Psoas muscle (tissue), 8 donors: Measurements from ENCODE around the gene RBBP8NL. TPM values are rescaled to one million over a fixed set of nuclear protein-coding genes. Genes with fewer than 3 reads are reported as not detected.

Source experiments
- ATAC-seq, 4 donors: fragments of 200-7000 bp; cut with Tn5 transposase; one replicate each; pipeline ENCODE4 v1.9.1; 2020; ENCODE audit warnings: moderate library complexity in 3 of 4, mild to moderate bottlenecking in 2 of 4
- DNase-seq, 2 donors: peaks; one replicate each; pipeline ENCODE4 v3.0.0-alpha.2; 2020
- H3K27ac ChIP-seq: fragments of 200-600 bp; one replicate; pipeline ENCODE4 v1.8.0; 2022
- H3K27me3 ChIP-seq, 3 donors: fragments of 200-600 bp in 1 of 3; one replicate each; pipeline versions ENCODE4 v1.6.1 to v1.8.0; 2013 to 2022; ENCODE audit warnings: low read length in 2 of 3, mild to moderate bottlenecking in 2 of 3, moderate library complexity in 1 of 3; ENCODE audit not compliant: insufficient read depth in 3 of 3
- H3K36me3 ChIP-seq, 2 donors: fragments of 200-600 bp in 1 of 2; one replicate each; pipeline versions ENCODE4 v1.6.1 to v1.8.0; 2013 to 2022; ENCODE audit warnings: low read depth in 1 of 2, mild to moderate bottlenecking in 1 of 2, moderate library complexity in 1 of 2; ENCODE audit not compliant: insufficient read depth in 1 of 2
- H3K4me1 ChIP-seq: fragments of 200-600 bp; one replicate; pipeline ENCODE4 v1.8.0; 2022
- H3K4me3 ChIP-seq: fragments of 200-600 bp; one replicate; pipeline ENCODE4 v1.8.0; 2022; ENCODE audit warnings: mild to moderate bottlenecking
- H3K9me3 ChIP-seq: fragments of 200-600 bp; one replicate; pipeline ENCODE4 v1.8.0; 2022
- CTCF ChIP-seq: fragments of 200-600 bp; IDR thresholded peaks from one replicate; pipeline ENCODE4 v1.8.0; 2022; ENCODE audit warnings: antibody characterized with exemption
- WGBS, 3 donors: extraction: QIAGEN DNeasy Blood & Tissue Kit; methylation state at CpG; one replicate each; pipeline versions ENCODE4 v1.1.6 to v1.1.7; 2013; 5-methylcytosine and 5-hydroxymethylcytosine counted together
- intact Hi-C, 2 donors: fragments of 100-400 bp; cut with DNase I; formaldehyde crosslinking; loops; one replicate each; pipeline versions ENCODE4 v1.11.0 to v1.14.2; 2022
- polyA plus RNA-seq, 3 donors: library from polyadenylated mRNA; stranded (reverse); fragments of 200-250 nt; gene quantifications; one replicate each; pipeline ENCODE4 v1.2.3, GENCODE V29; 2013
- total RNA-seq, 4 donors: library from RNA; stranded (reverse); fragmentation: NEBNext Ultra II Directional in 2 of 4; extraction: Animal tissue kit (Norgen Biotek cat#: 25700) in 2 of 4; gene quantifications; one replicate each; pipeline versions ENCODE4 v1.2.1 to v1.2.4, GENCODE V29; 2021 to 2023
- donor health status: healthy with polysubstance abuse.
- donor health status: DM: no; HTN: no; CAD: no; lungs with moderate emphysema.
- donor health status: Bipolar disorder and iron deficiency.
- donor health status: healthy.
- donor health status: DM: yes; HTN: yes; CAD: no.
- donor health status: DM: no; HTN: no; CAD: no.
- donor health status: DM: no; HTN: no; CAD: no.
- donor health status: DM: yes; HTN: yes; CAD: no.

RBBP8NL gene
- total and polyA plus RNA-seq, 7 donors = 0.03 to 0.08 TPM; not detected in 5

GRCh38 chr20:62419759-62420158 lies 7.6 kb downstream of the RBBP8NL start:
- TF ChIP-seq CTCF = no peak
- DNase-seq (no peak), ATAC-seq (no peak)
- 75 to 83% (median 83%) methylated on average over 8 to 9 of the region's 9 CpGs for WGBS, 3 donors
- no peak overlapping the region for H3K4me3 ChIP-seq
- H3K9me3 ChIP-seq = no peaks in the 10 kb centered on the region
- no peak overlapping the region for H3K27ac ChIP-seq
- H3K4me1 ChIP-seq = no peaks in the 10 kb centered on the region
- peaks cover 0 to 26% (median 10%) of the 10 kb centered on the region in 3 donors for H3K27me3 ChIP-seq
- intact Hi-C loops = loop anchor here in 1 of 2 donors (10.0 kb wide), 1 partner anchor 195 kb away; no protein-coding TSS in a partner anchor
- no peaks in the 10 kb centered on the region for H3K36me3 ChIP-seq

GRCh38 chr20:62418709-62419487 lies 8.4 kb downstream of the RBBP8NL start:
- H3K27me3 ChIP-seq = peaks cover 0 to 17% (median 7%) of the 10 kb centered on the region in 3 donors
- no peak overlapping the region for H3K4me3 ChIP-seq
- ATAC-seq (no peak), DNase-seq (no peak)
- intact Hi-C loops = loop anchor here in 1 of 2 donors (10.0 kb wide), 1 partner anchor 196 kb away; no protein-coding TSS in a partner anchor
- WGBS, 3 donors = 75 to 82% (median 81%) methylated on average over 19 of the region's 19 CpGs
- no peaks in the 10 kb centered on the region for H3K4me1 ChIP-seq
- H3K36me3 ChIP-seq = no peaks in the 10 kb centered on the region
- H3K9me3 ChIP-seq = no peaks in the 10 kb centered on the region
- H3K27ac ChIP-seq = no peak overlapping the region
- TF ChIP-seq CTCF = no peak

GRCh38 chr20:62417981-62418708 lies 9.2 kb downstream of the RBBP8NL start:
- no peaks in the 10 kb centered on the region for H3K36me3 ChIP-seq
- no peak for DNase-seq
- no peaks in the 10 kb centered on the region for H3K9me3 ChIP-seq
- no peak for TF ChIP-seq CTCF
- no peaks in the 10 kb centered on the region for H3K4me1 ChIP-seq
- no peak overlapping the region for H3K27ac ChIP-seq
- intact Hi-C loops = loop anchor here in 1 of 2 donors (10.0 kb wide), 1 partner anchor 197 kb away; no protein-coding TSS in a partner anchor
- ATAC-seq = no peak
- 71 to 77% (median 73%) methylated on average over 24 to 25 of the region's 25 CpGs for WGBS, 3 donors
- H3K27me3 ChIP-seq = peaks cover 0 to 10% (median 4%) of the 10 kb centered on the region in 3 donors
- no peak overlapping the region for H3K4me3 ChIP-seq

GRCh38 chr20:62416651-62417637 lies 10.4 kb downstream of the RBBP8NL start:
- TF ChIP-seq CTCF = no peak

More at GRCh38 chr20:62416651-62417637, 10.4 kb downstream of the RBBP8NL start:
- H3K27ac ChIP-seq = no peak overlapping the region
- no peaks in the 10 kb centered on the region for H3K36me3 ChIP-seq
- ATAC-seq (no peak), DNase-seq (no peak)
- no peaks in the 10 kb centered on the region for H3K4me1 ChIP-seq
- intact Hi-C loops = loop anchor here in 1 of 2 donors (10.0 kb wide), 1 partner anchor 198 kb away; no protein-coding TSS in a partner anchor
- peaks cover 0 to 7% (median 4%) of the 10 kb centered on the region in 3 donors for H3K27me3 ChIP-seq
- 73 to 81% (median 75%) methylated on average over 41 to 43 of the region's 43 CpGs for WGBS, 3 donors
- H3K9me3 ChIP-seq = no peaks in the 10 kb centered on the region
- no peak overlapping the region for H3K4me3 ChIP-seq
